Islet precursor cell (in vitro differentiated cells): Measurements from ENCODE around the gene TNFRSF19.
"Not testable (repeated sequence)": the region's sequence is repeated elsewhere in the genome, so short reads cannot be mapped to it uniquely, and the experiment has no call there.

Experiments
- DNase-seq: peaks from one replicate; pipeline ENCODE4 v3.0.0-alpha.2; 2018

The TNFRSF19 gene

GRCh38 chr13:23571431-23571830 lies 1.2 kb downstream of the TNFRSF19 start:
- DNase-seq: no peak

GRCh38 chr13:23572836-23573235 lies 2.6 kb downstream of the TNFRSF19 start:
- no peak for DNase-seq

GRCh38 chr13:23574421-23575145 lies 4.4 kb downstream of the TNFRSF19 start:
- no peak for DNase-seq

GRCh38 chr13:23575632-23576031 lies 5.4 kb downstream of the TNFRSF19 start:
- DNase-seq: no peak

GRCh38 chr13:23578411-23579071 lies 8.3 kb downstream of the TNFRSF19 start:
- DNase-seq: peak; percentile 93

- peak; percentile 97 for DNase-seq
These were observed 9.1 kb downstream of the TNFRSF19 start for GRCh38 chr13:23579072-23579895.

GRCh38 chr13:23579896-23580683 lies 9.9 kb downstream of the TNFRSF19 start:
- DNase-seq: no peak

GRCh38 chr13:23580684-23581060 lies 10.5 kb downstream of the TNFRSF19 start:
- DNase-seq: no peak

- DNase-seq: no peak
These were observed 13.3 kb downstream of the TNFRSF19 start for GRCh38 chr13:23583491-23583890.

GRCh38 chr13:23584275-23584674 lies 14.1 kb downstream of the TNFRSF19 start:
- DNase-seq: no peak

GRCh38 chr13:23586336-23586735 lies 16.1 kb downstream of the TNFRSF19 start:
- no peak for DNase-seq

GRCh38 chr13:23588666-23589065 lies 18.5 kb downstream of the TNFRSF19 start:
- DNase-seq: no peak

GRCh38 chr13:23592596-23592995 lies 22.4 kb downstream of the TNFRSF19 start:
- DNase-seq: no peak

- no peak for DNase-seq
These were observed 22.9 kb downstream of the TNFRSF19 start for GRCh38 chr13:23593148-23593547.

- not testable (repeated sequence) for DNase-seq
These were observed 24.1 kb downstream of the TNFRSF19 start for GRCh38 chr13:23594290-23594689.

GRCh38 chr13:23598369-23598768 lies 28.2 kb downstream of the TNFRSF19 start:
- DNase-seq: no peak

GRCh38 chr13:23599083-23599925 lies 29.1 kb downstream of the TNFRSF19 start:
- peak; percentile 75 for DNase-seq

GRCh38 chr13:23600100-23600499 lies 29.9 kb downstream of the TNFRSF19 start:
- no peak for DNase-seq

- DNase-seq: no peak
These were observed 30.3 kb downstream of the TNFRSF19 start for GRCh38 chr13:23600534-23600933.

GRCh38 chr13:23605831-23606230 lies 35.6 kb downstream of the TNFRSF19 start:
- DNase-seq: no peak

GRCh38 chr13:23608138-23608537 lies 37.9 kb downstream of the TNFRSF19 start:
- no peak for DNase-seq
